IMR-90 (cell line): ENCODE data around the gene VRTN. TPM values are rescaled to one million over a fixed set of nuclear protein-coding genes. Genes with fewer than 3 reads are reported as not detected.

Experiments
- ATAC-seq: fragments of 200-7000 bp; cut with Tn5 transposase; 2 replicates; pipeline ENCODE4 v1.9.1; 2020; ENCODE audit warnings: low read depth, mild to moderate bottlenecking, moderate library complexity
- BruUV-seq: library from RNA; stranded (reverse); fragments of 400-500 nt; replicated peaks from 2 replicates; lab custom pipeline; 2021; lab: Mats Ljungman, UMichigan
- CTCF ChIA-PET: fragments of 300-600 bp; formaldehyde crosslinking; extraction: SDS; loops from one replicate; lab custom pipeline; 2021; ENCODE audit warnings: antibody characterized with exemption; lab: Yijun Ruan, JAX
- POLR2A ChIA-PET: fragments of 300-600 bp; sonication (Branson Sonifier 250); formaldehyde crosslinking; loops from one replicate; lab custom pipeline; 2022; ENCODE audit warnings: antibody characterized with exemption; ENCODE audit not compliant: unreplicated experiment; lab: Charles Lee
- DNase-seq: peaks from one replicate; pipeline ENCODE4 v3.0.0; 2013
- H2AFZ ChIP-seq: replicated peaks from 2 replicates; pipeline ENCODE3; 2013; ENCODE audit warnings: low read length, mild to moderate bottlenecking; ENCODE audit not compliant: poor library complexity
- H2AK5ac ChIP-seq: 2 replicates; pipeline ENCODE4 v1.6.1; 2013; ENCODE audit warnings: low read depth, low read length, inconsistent platforms
- H2AK9ac ChIP-seq: replicated peaks from 2 replicates; pipeline ENCODE3; 2013; ENCODE audit warnings: mild to moderate bottlenecking, low read depth, low read length, moderate library complexity; ENCODE audit not compliant: poor library complexity
- H2BK120ac ChIP-seq: 2 replicates; pipeline ENCODE4 v1.6.1; 2013; ENCODE audit warnings: low read depth, low read length, inconsistent platforms
- H2BK15ac ChIP-seq: 3 replicates; pipeline ENCODE4 v1.6.1; 2013; ENCODE audit warnings: low read depth, low read length, inconsistent platforms
- H2BK20ac ChIP-seq: 2 replicates; pipeline ENCODE4 v1.6.1; 2013; ENCODE audit warnings: low read depth, mild to moderate bottlenecking, inconsistent platforms, low read length, moderate library complexity
- H2BK5ac ChIP-seq: 2 replicates; pipeline ENCODE4 v1.6.1; 2013; ENCODE audit warnings: mild to moderate bottlenecking, low read depth, low read length, inconsistent platforms; ENCODE audit not compliant: poor library complexity, severe bottlenecking
- H3K14ac ChIP-seq: replicated peaks from 2 replicates; pipeline ENCODE4 v1.6.1; 2013; ENCODE audit warnings: low read depth, low read length, inconsistent platforms
- H3K18ac ChIP-seq: 2 replicates; pipeline ENCODE4 v1.6.1; 2013; ENCODE audit warnings: low read depth, low read length, control low read depth
- H3K23ac ChIP-seq: 2 replicates; pipeline ENCODE4 v1.6.1; 2013; ENCODE audit warnings: low read depth, low read length, inconsistent platforms
- H3K27ac ChIP-seq: 2 replicates; pipeline ENCODE4 v1.5.1; 2013; ENCODE audit warnings: mild to moderate bottlenecking, control low read depth, low read length; ENCODE audit not compliant: insufficient read depth
- H3K27me3 ChIP-seq: 2 replicates; pipeline ENCODE4 v1.6.1; 2013; ENCODE audit warnings: low read length; ENCODE audit not compliant: control insufficient read depth, insufficient read depth
- H3K36me3 ChIP-seq: 2 replicates; pipeline ENCODE4 v1.6.1; 2013; ENCODE audit warnings: low read length, mixed read lengths; ENCODE audit not compliant: control insufficient read depth, insufficient read depth
- H3K4ac ChIP-seq: 2 replicates; pipeline ENCODE4 v1.6.1; 2013; ENCODE audit warnings: low read depth, low read length, inconsistent platforms
- H3K4me1 ChIP-seq: 2 replicates; pipeline ENCODE4 v1.6.1; 2013; ENCODE audit warnings: low read length, mixed read lengths; ENCODE audit not compliant: control insufficient read depth, insufficient read depth
- H3K4me2 ChIP-seq: 2 replicates; pipeline ENCODE4 v1.6.1; 2013; ENCODE audit warnings: low read depth, mild to moderate bottlenecking, control low read depth, low read length, moderate library complexity
- H3K4me3 ChIP-seq: 2 replicates; pipeline ENCODE4 v1.5.1; 2013; ENCODE audit warnings: low read depth, mild to moderate bottlenecking, control low read depth, low read length, moderate library complexity; ENCODE audit not compliant: insufficient read depth
- H3K56ac ChIP-seq: 2 replicates; pipeline ENCODE4 v1.6.1; 2013; ENCODE audit warnings: low read length, inconsistent platforms; ENCODE audit not compliant: insufficient read depth; ENCODE audit errors: extremely low read depth
- H3K79me1 ChIP-seq, 2 experiments: 2 replicates each; pipeline ENCODE4 v1.6.1; 2013; ENCODE audit warnings: low read length in 2 of 2, inconsistent platforms in 1 of 2, low read depth in 1 of 2
- H3K9ac ChIP-seq: 2 replicates; pipeline ENCODE4 v1.6.1; 2013; ENCODE audit warnings: low read depth, low read length, control low read depth
- H3K9me1 ChIP-seq: 2 replicates; pipeline ENCODE4 v1.6.1; 2013; ENCODE audit warnings: low read length, inconsistent platforms; ENCODE audit not compliant: insufficient read depth
- H3K9me3 ChIP-seq: 2 replicates; pipeline ENCODE4 v1.6.1; 2013; ENCODE audit warnings: low read length; ENCODE audit not compliant: control insufficient read depth, insufficient read depth
- H4K20me1 ChIP-seq: 2 replicates; pipeline ENCODE4 v1.6.1; 2013; ENCODE audit warnings: low read length, inconsistent platforms; ENCODE audit not compliant: insufficient read depth
- H4K5ac ChIP-seq: 2 replicates; pipeline ENCODE4 v1.6.1; 2013; ENCODE audit warnings: mild to moderate bottlenecking, low read depth, low read length, control low read depth
- H4K8ac ChIP-seq, 2 experiments: 2 replicates each; pipeline ENCODE4 v1.6.1; 2013; ENCODE audit warnings: low read depth in 2 of 2, low read length in 2 of 2, control low read depth in 1 of 2, inconsistent platforms in 1 of 2
- H4K91ac ChIP-seq: 2 replicates; pipeline ENCODE4 v1.6.1; 2013; ENCODE audit warnings: low read depth, low read length, inconsistent platforms; ENCODE audit not compliant: insufficient read depth
- BHLHE40 ChIP-seq: fragments of 150-350 bp; IDR thresholded peaks from 2 replicates; pipeline ENCODE4 v1.6.1; 2016; ENCODE audit warnings: mild to moderate bottlenecking, low read depth, low read length
- CEBPB ChIP-seq: IDR thresholded peaks from 2 replicates; pipeline ENCODE4 v1.6.1; 2012; ENCODE audit warnings: low read depth, low read length, improper control_type of control experiment
- CHD1 ChIP-seq: IDR thresholded peaks from 2 replicates; pipeline ENCODE4 v1.6.1; 2012; ENCODE audit warnings: low read depth, low read length, improper control_type of control experiment
- FOS ChIP-seq: fragments of 150-350 bp; IDR thresholded peaks from 2 replicates; pipeline ENCODE4 v1.6.1; 2016; ENCODE audit warnings: low read depth, low read length
- MAFK ChIP-seq: IDR thresholded peaks from 2 replicates; pipeline ENCODE4 v1.6.1; 2012; ENCODE audit warnings: low read depth, low read length, improper control_type of control experiment
- MAZ ChIP-seq: IDR thresholded peaks from 2 replicates; pipeline ENCODE4 v1.6.1; 2012; ENCODE audit warnings: low read depth, mild to moderate bottlenecking, low read length, improper control_type of control experiment, moderate library complexity, borderline replicate concordance
- MXI1 ChIP-seq: IDR thresholded peaks from 2 replicates; pipeline ENCODE4 v1.6.1; 2012; ENCODE audit warnings: low read depth, mild to moderate bottlenecking, low read length, moderate library complexity, borderline replicate concordance
- NFE2L2 ChIP-seq: fragments of 150-350 bp; IDR thresholded peaks from 2 replicates; pipeline ENCODE4 v1.6.1; 2016; ENCODE audit warnings: low read depth, mild to moderate bottlenecking, low read length
- POLR2A ChIP-seq: IDR thresholded peaks from 2 replicates; pipeline ENCODE4 v1.6.1; 2012; ENCODE audit warnings: mild to moderate bottlenecking, low read depth, low read length
- RAD21 ChIP-seq: IDR thresholded peaks from 2 replicates; pipeline ENCODE4 v1.6.1; 2012; ENCODE audit warnings: low read length, improper control_type of control experiment
- RCOR1 ChIP-seq: IDR thresholded peaks from 2 replicates; pipeline ENCODE4 v1.6.1; 2012; ENCODE audit warnings: mild to moderate bottlenecking, low read length, improper control_type of control experiment; ENCODE audit not compliant: insufficient replicate concordance
- RFX5 ChIP-seq: IDR thresholded peaks from 2 replicates; pipeline ENCODE4 v1.8.0; 2012; ENCODE audit warnings: low read depth, mild to moderate bottlenecking, low read length, moderate library complexity
- SMC3 ChIP-seq: fragments of 150-350 bp; IDR thresholded peaks from 2 replicates; pipeline ENCODE4 v1.6.1; 2016; ENCODE audit warnings: low read depth, mild to moderate bottlenecking, antibody characterized with exemption, low read length, moderate library complexity
- WGBS, 2 experiments: methylation state at CpG; one replicate each; pipeline versions ENCODE4 v1.1.5 to v1.1.7; 2013; ENCODE audit warnings: missing lambda C conversion rate in 2 of 2; ENCODE audit not compliant: insufficient read length in 1 of 2; ENCODE audit errors: extremely low coverage in 2 of 2; 5-methylcytosine and 5-hydroxymethylcytosine counted together
- dilution Hi-C: fragments of 300-500 bp; cut with HindIII; formaldehyde crosslinking; loops from one replicate; pipeline ENCODE4 v1.14.3; 2018; ENCODE audit warnings: low sequenced_read_pairs; ENCODE audit not compliant: unreplicated experiment
- in situ Hi-C: fragments of 300-500 bp; cut with MboI; formaldehyde crosslinking; loops from 3 replicates; pipeline ENCODE4 v1.14.3; 2019; ENCODE audit warnings: low sequenced_read_pairs, inconsistent platforms, mixed read lengths
- intact Hi-C: fragments of 100-400 bp; cut with micrococcal nuclease; formaldehyde crosslinking; loops from 2 replicates; pipeline ENCODE4 v1.10.0; 2022
- polyA plus RNA-seq, 3 experiments: library from polyadenylated mRNA; depleted of rRNA; stranded (reverse); fragments of >200 nt; gene quantifications; 2 replicates each; pipeline ENCODE4 v1.2.3, GENCODE V29; 2012; ENCODE audit warnings: low replicate concordance in 1 of 3
- total RNA-seq: library from RNA; depleted of rRNA; stranded (reverse); fragments of >200 nt; gene quantifications from 2 replicates; pipeline ENCODE4 v1.2.3, GENCODE V29; 2012
- TF ChIP-seq, protein P1 (sequence below): fragments of 150-350 bp; IDR thresholded peaks from 2 replicates; pipeline ENCODE4 v1.6.1; 2017; ENCODE audit warnings: mild to moderate bottlenecking, antibody characterized with exemption, low read length, low read depth
- TF ChIP-seq, protein P2 (sequence below): fragments of 150-350 bp; IDR thresholded peaks from 2 replicates; pipeline ENCODE4 v1.6.1; 2016; ENCODE audit warnings: low read depth, mild to moderate bottlenecking, low read length, moderate library complexity, borderline replicate concordance
- TF ChIP-seq, protein P3 (sequence below): conservative IDR thresholded peaks from 2 replicates; pipeline ENCODE4 v1.5.1; 2012; ENCODE audit warnings: mild to moderate bottlenecking, low read depth, low read length, improper control_type of control experiment

Gene VRTN
- total and polyA plus RNA-seq, 2 of the 4 experiments (the other 2 are of a cell fraction): not detected

DNA sequence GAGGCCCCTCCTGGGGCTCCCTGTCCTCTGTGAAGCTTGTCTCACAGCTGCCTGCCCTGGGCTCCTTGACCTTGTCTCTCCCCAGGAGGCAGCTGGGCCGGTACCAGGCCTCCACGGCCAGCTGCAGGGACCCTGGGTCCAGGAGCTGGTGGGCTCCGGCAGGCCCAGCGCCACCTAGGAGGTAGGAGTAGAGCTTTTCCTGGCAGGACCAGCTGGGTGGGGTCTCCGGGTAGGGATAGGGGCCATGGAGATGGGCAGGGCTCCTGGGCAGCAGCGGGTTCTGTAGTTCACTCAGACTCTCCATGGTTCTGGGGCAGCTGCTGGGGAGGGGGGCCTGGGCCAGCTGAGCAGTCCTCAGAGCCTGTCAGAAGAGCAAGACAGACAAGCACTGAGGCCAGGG lies 61.2 kb downstream of the VRTN start:
- H2BK5ac ChIP-seq: no peak overlapping the region
- no peaks in the 10 kb centered on the region for H3K36me3 ChIP-seq
- no peak overlapping the region for H3K23ac ChIP-seq
- H3K9ac ChIP-seq: no peak overlapping the region
- no TSS peak for BruUV-seq
- H3K4ac ChIP-seq: no peak overlapping the region
- ATAC-seq: no peak
- no peak overlapping the region for H3K4me3 ChIP-seq
- H3K9me3 ChIP-seq: no peaks in the 10 kb centered on the region
- dilution Hi-C loops (no loop called here), intact Hi-C loops (no loop called here), in situ Hi-C loops (no loop called here)
- TF ChIP-seq CHD1 (no peak), MAZ (no peak), MAFK (no peak), RCOR1 (no peak), SMC3 (no peak), RAD21 (no peak), RFX5 (no peak), NFE2L2 (no peak), POLR2A (no peak), FOS (no peak), MXI1 (no peak), BHLHE40 (no peak), CEBPB (no peak)
- TF ChIP-seq, protein P1, sequence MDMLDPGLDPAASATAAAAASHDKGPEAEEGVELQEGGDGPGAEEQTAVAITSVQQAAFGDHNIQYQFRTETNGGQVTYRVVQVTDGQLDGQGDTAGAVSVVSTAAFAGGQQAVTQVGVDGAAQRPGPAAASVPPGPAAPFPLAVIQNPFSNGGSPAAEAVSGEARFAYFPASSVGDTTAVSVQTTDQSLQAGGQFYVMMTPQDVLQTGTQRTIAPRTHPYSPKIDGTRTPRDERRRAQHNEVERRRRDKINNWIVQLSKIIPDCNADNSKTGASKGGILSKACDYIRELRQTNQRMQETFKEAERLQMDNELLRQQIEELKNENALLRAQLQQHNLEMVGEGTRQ: no peak
- TF ChIP-seq, protein P2, sequence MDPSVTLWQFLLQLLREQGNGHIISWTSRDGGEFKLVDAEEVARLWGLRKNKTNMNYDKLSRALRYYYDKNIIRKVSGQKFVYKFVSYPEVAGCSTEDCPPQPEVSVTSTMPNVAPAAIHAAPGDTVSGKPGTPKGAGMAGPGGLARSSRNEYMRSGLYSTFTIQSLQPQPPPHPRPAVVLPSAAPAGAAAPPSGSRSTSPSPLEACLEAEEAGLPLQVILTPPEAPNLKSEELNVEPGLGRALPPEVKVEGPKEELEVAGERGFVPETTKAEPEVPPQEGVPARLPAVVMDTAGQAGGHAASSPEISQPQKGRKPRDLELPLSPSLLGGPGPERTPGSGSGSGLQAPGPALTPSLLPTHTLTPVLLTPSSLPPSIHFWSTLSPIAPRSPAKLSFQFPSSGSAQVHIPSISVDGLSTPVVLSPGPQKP: no peak
- TF ChIP-seq, protein P3, sequence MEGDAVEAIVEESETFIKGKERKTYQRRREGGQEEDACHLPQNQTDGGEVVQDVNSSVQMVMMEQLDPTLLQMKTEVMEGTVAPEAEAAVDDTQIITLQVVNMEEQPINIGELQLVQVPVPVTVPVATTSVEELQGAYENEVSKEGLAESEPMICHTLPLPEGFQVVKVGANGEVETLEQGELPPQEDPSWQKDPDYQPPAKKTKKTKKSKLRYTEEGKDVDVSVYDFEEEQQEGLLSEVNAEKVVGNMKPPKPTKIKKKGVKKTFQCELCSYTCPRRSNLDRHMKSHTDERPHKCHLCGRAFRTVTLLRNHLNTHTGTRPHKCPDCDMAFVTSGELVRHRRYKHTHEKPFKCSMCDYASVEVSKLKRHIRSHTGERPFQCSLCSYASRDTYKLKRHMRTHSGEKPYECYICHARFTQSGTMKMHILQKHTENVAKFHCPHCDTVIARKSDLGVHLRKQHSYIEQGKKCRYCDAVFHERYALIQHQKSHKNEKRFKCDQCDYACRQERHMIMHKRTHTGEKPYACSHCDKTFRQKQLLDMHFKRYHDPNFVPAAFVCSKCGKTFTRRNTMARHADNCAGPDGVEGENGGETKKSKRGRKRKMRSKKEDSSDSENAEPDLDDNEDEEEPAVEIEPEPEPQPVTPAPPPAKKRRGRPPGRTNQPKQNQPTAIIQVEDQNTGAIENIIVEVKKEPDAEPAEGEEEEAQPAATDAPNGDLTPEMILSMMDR: no peak
- H2BK15ac ChIP-seq: no peak overlapping the region
- no peaks in the 10 kb centered on the region for H3K4me1 ChIP-seq
- no peak overlapping the region for H3K4me2 ChIP-seq
- no peak overlapping the region for H2AFZ ChIP-seq
- H3K14ac ChIP-seq: no peak overlapping the region
- no peak overlapping the region for H2AK5ac ChIP-seq
- POLR2A ChIA-PET: no interaction called here
- H2BK120ac ChIP-seq: no peak overlapping the region
- H3K27ac ChIP-seq: no peak overlapping the region
- no peak overlapping the region for H4K91ac ChIP-seq
- no peak for DNase-seq
- no peak overlapping the region for H2BK20ac ChIP-seq
- H4K8ac ChIP-seq: no peak overlapping the region
- H3K9me1 ChIP-seq: no peaks in the 10 kb centered on the region
- H3K56ac ChIP-seq: no peak overlapping the region
- H3K27me3 ChIP-seq: peaks cover 66% of the 10 kb centered on the region
- H3K18ac ChIP-seq: no peak overlapping the region
- no peaks in the 10 kb centered on the region for H4K20me1 ChIP-seq
- H2AK9ac ChIP-seq: peak overlapping the region; percentile 14
- no peak overlapping the region for H4K5ac ChIP-seq
- WGBS, 2 experiments: 53% methylated on average over 4 of the region's 6 CpGs; no CpG with 5 or more reads in 1 of the 2 experiments
- CTCF ChIA-PET: no interaction called here
- no peaks in the 10 kb centered on the region for H3K79me1 ChIP-seq
